ENCODE data around the gene UBIAD1. TPM values are rescaled to one million over a fixed set of nuclear protein-coding genes. Genes with fewer than 3 reads are reported as not detected.

Gene UBIAD1
- total and polyA plus RNA-seq, 5 donors from 2014 or later = 20.9 to 43.5 (median 38.3) TPM

DNA sequence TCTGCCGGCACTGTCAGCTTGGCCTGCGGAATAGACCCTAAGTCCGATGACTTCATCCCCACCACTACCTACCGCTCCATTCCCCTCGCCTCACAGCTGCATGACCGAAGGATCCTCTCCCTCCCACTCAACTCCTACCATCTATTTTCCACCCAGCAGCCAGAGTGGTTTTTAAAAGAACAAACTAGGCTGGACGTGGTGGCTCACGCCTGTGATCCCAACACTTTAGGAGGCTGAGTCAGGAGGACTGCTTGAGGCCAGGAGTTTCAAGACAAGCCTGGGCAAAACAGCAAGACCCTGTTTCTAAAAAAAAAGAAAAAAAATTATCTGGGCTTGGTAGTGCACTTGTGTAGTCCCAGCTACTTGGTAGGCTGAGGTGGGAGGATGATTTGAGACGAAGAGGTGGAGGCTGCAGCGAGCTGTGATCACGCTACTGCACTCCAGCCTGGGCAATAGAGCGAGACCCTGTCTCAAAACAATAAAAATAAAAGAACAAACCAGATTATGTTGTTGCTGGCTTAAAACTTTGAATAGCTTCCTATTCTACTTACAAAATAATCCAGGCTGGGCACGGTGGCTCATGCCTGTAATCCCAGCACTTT is 59.0 kb downstream of the UBIAD1 start:
- Histone ChIP-seq H3K4me3 (ENCODE audit: low read depth, low read length) (no peak overlapping the region), H3K4me1 (ENCODE audit: control insufficient read depth, insufficient read depth, low read length, poor library complexity, severe bottlenecking) (no peaks in the 10 kb centered on the region), H3K27me3 (ENCODE audit: control insufficient read depth, insufficient read depth, low read length) (no peaks in the 10 kb centered on the region), H3K27ac (ENCODE audit: insufficient read depth, low read length, poor library complexity, severe bottlenecking) (no peak overlapping the region), H3K36me3 (ENCODE audit: control insufficient read depth, insufficient read depth, low read length) (no peaks in the 10 kb centered on the region), H3K9me3 (ENCODE audit: control insufficient read depth in 2 of 2, low read length in 2 of 2) (no peaks in the 10 kb centered on the region)
- Mint-ChIP-seq H3K4me3 (no peak overlapping the region), H3K9me3 (peaks cover 0 to 1% (median 0%) of the 10 kb centered on the region in 7 donors), H3K36me3 (no peaks in the 10 kb centered on the region), H3K27ac (no peak overlapping the region), H3K4me1 (peaks cover 0 to 2% (median 0%) of the 10 kb centered on the region in 4 donors), H3K27me3 (no peaks in the 10 kb centered on the region)
- ATAC-seq (ENCODE audit: low read depth in 2 of 2) (no peak), DNase-seq (no peak)

- Histone ChIP-seq H3K4me3 (ENCODE audit: low read depth, low read length) (no peak overlapping the region), H3K9me3 (ENCODE audit: control insufficient read depth in 2 of 2, low read length in 2 of 2) (no peaks in the 10 kb centered on the region), H3K36me3 (ENCODE audit: control insufficient read depth, insufficient read depth, low read length) (no peaks in the 10 kb centered on the region), H3K4me1 (ENCODE audit: control insufficient read depth, insufficient read depth, low read length, poor library complexity, severe bottlenecking) (no peaks in the 10 kb centered on the region), H3K27me3 (ENCODE audit: control insufficient read depth, insufficient read depth, low read length) (no peaks in the 10 kb centered on the region), H3K27ac (ENCODE audit: insufficient read depth, low read length, poor library complexity, severe bottlenecking) (no peak overlapping the region)
- no peak overlapping the region for H3K4me3 Mint-ChIP-seq
- ATAC-seq (ENCODE audit: low read depth in 2 of 2) (no peak), DNase-seq (no peak)
- peaks cover 4% of the 10 kb centered on the region for H3K27me3 Mint-ChIP-seq
- H3K36me3 Mint-ChIP-seq = no peaks in the 10 kb centered on the region
- H3K4me1 Mint-ChIP-seq = peaks cover 0 to 8% (median under 1%) of the 10 kb centered on the region in 4 donors
- H3K9me3 Mint-ChIP-seq = peaks cover 0 to 1% (median 0%) of the 10 kb centered on the region in 7 donors
- H3K27ac Mint-ChIP-seq = no peak overlapping the region
Measured at GRCh38 chr1:11333631-11334030, 60.6 kb downstream of the UBIAD1 start.

DNA sequence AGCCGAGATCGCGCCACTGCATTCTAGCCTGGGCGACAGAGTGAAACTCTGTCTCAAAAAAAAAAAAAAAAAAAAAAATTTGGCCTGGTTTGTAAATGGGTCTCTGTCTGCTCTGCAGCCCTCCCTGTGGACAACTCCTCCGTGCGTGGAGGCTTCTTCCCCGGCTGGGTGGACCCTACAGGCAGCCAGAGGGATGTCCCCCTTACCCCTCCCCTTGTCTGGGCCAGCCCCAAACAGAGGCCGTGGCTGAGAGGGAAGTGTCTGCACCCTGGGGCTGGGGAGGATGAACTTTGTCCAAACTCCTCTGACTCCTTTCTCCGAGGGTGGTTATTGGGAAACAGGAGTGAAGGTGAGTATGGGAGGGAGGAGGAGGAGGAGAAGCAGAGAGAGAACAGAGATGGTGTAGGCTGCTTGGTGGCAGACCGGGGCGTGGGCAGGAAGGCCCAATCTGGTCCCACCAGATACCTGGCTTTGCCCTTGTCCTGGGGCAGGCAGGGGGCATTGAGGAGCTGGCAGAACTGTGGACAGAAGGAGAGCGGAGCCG is 61.3 kb downstream of the UBIAD1 start:
- Histone ChIP-seq H3K4me3 (ENCODE audit: low read depth, low read length) (no peak overlapping the region), H3K27ac (ENCODE audit: insufficient read depth, low read length, poor library complexity, severe bottlenecking) (no peak overlapping the region), H3K36me3 (ENCODE audit: control insufficient read depth, insufficient read depth, low read length) (no peaks in the 10 kb centered on the region), H3K27me3 (ENCODE audit: control insufficient read depth, insufficient read depth, low read length) (no peaks in the 10 kb centered on the region), H3K4me1 (ENCODE audit: control insufficient read depth, insufficient read depth, low read length, poor library complexity, severe bottlenecking) (no peaks in the 10 kb centered on the region), H3K9me3 (ENCODE audit: control insufficient read depth in 2 of 2, low read length in 2 of 2) (no peaks in the 10 kb centered on the region)
- peaks cover 0 to 12% (median 1%) of the 10 kb centered on the region in 4 donors for H3K4me1 Mint-ChIP-seq
- H3K27ac Mint-ChIP-seq = peak overlapping the region in 1 of 3 donors; percentile 51
- peaks cover 11% of the 10 kb centered on the region for H3K27me3 Mint-ChIP-seq
- H3K9me3 Mint-ChIP-seq = peaks cover 0 to 1% (median 0%) of the 10 kb centered on the region in 7 donors
- H3K4me3 Mint-ChIP-seq = no peak overlapping the region
- no peak for ATAC-seq (ENCODE audit: low read depth in 2 of 2)
- no peak for DNase-seq
- no peaks in the 10 kb centered on the region for H3K36me3 Mint-ChIP-seq

GRCh38 chr1:11334821-11335220 is 61.8 kb downstream of the UBIAD1 start:
- ATAC-seq (ENCODE audit: low read depth in 2 of 2) = no peak
- H3K36me3 ChIP-seq (ENCODE audit: control insufficient read depth, insufficient read depth, low read length) = no peaks in the 10 kb centered on the region
- H3K27me3 ChIP-seq (ENCODE audit: control insufficient read depth, insufficient read depth, low read length) = no peaks in the 10 kb centered on the region
- Mint-ChIP-seq H3K9me3 (peaks cover 0 to 1% (median 0%) of the 10 kb centered on the region in 7 donors), H3K4me3 (no peak overlapping the region), H3K27me3 (peaks cover 14% of the 10 kb centered on the region), H3K27ac (no peak overlapping the region), H3K36me3 (no peaks in the 10 kb centered on the region), H3K4me1 (peaks cover 0 to 16% (median 1%) of the 10 kb centered on the region in 4 donors)
- H3K4me3 ChIP-seq (ENCODE audit: low read depth, low read length) = no peak overlapping the region
- H3K4me1 ChIP-seq (ENCODE audit: control insufficient read depth, insufficient read depth, low read length, poor library complexity, severe bottlenecking) = no peaks in the 10 kb centered on the region
- H3K9me3 ChIP-seq (ENCODE audit: control insufficient read depth in 2 of 2, low read length in 2 of 2) = no peaks in the 10 kb centered on the region
- no peak for DNase-seq
- H3K27ac ChIP-seq (ENCODE audit: insufficient read depth, low read length, poor library complexity, severe bottlenecking) = no peak overlapping the region

GRCh38 chr1:11335417-11336056 is 62.5 kb downstream of the UBIAD1 start:
- Mint-ChIP-seq H3K27ac (no peak overlapping the region), H3K36me3 (no peaks in the 10 kb centered on the region), H3K4me1 (peaks cover 0 to 16% (median 1%) of the 10 kb centered on the region in 4 donors), H3K4me3 (no peak overlapping the region), H3K27me3 (peaks cover 14% of the 10 kb centered on the region), H3K9me3 (peaks cover 0 to 1% (median 0%) of the 10 kb centered on the region in 7 donors)
- H3K9me3 ChIP-seq (ENCODE audit: control insufficient read depth in 2 of 2, low read length in 2 of 2) = no peaks in the 10 kb centered on the region
- H3K27me3 ChIP-seq (ENCODE audit: control insufficient read depth, insufficient read depth, low read length) = no peaks in the 10 kb centered on the region
- no peak overlapping the region for H3K4me3 ChIP-seq (ENCODE audit: low read depth, low read length)
- H3K36me3 ChIP-seq (ENCODE audit: control insufficient read depth, insufficient read depth, low read length) = no peaks in the 10 kb centered on the region
- no peaks in the 10 kb centered on the region for H3K4me1 ChIP-seq (ENCODE audit: control insufficient read depth, insufficient read depth, low read length, poor library complexity, severe bottlenecking)
- no peak for ATAC-seq (ENCODE audit: low read depth in 2 of 2)
- no peak for DNase-seq
- no peak overlapping the region for H3K27ac ChIP-seq (ENCODE audit: insufficient read depth, low read length, poor library complexity, severe bottlenecking)

DNA sequence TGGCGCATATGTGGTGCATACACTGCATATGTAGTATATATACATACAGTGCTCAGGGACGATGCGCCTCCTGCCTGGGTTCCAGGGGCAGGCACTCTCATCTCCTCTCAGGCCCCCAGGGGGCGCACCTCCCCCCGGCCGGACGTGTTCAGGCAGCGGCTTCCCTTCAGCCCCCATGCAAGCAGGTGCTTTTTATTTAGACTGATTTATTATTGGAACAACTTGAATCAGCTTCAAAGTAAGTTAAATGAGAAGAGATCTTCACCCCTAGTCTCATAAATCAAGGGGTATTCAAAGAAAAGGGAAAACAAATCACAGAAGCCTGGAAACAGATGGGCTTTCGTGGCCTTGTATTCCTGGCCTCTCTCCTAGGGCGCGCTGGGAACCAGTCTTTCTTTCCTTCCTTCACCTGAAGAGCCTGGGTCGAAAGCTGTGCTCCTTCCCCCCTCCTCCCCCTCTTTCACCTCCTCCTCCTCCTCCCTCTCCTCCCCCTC is 64.6 kb downstream of the UBIAD1 start:
- no peaks in the 10 kb centered on the region for H3K9me3 ChIP-seq (ENCODE audit: control insufficient read depth in 2 of 2, low read length in 2 of 2)
- Mint-ChIP-seq H3K4me1 (peaks cover 0 to 16% (median 1%) of the 10 kb centered on the region in 4 donors), H3K27me3 (peaks cover 14% of the 10 kb centered on the region), H3K4me3 (no peak overlapping the region), H3K9me3 (no peaks in the 10 kb centered on the region), H3K27ac (no peak overlapping the region), H3K36me3 (no peaks in the 10 kb centered on the region)
- H3K4me1 ChIP-seq (ENCODE audit: control insufficient read depth, insufficient read depth, low read length, poor library complexity, severe bottlenecking) = no peaks in the 10 kb centered on the region
- H3K4me3 ChIP-seq (ENCODE audit: low read depth, low read length) = no peak overlapping the region
- H3K27me3 ChIP-seq (ENCODE audit: control insufficient read depth, insufficient read depth, low read length) = no peaks in the 10 kb centered on the region
- DNase-seq (peak; percentile 33 to 74 (median 53)), ATAC-seq (ENCODE audit: low read depth in 2 of 2) (peak; percentile 70 to 73)
- H3K27ac ChIP-seq (ENCODE audit: insufficient read depth, low read length, poor library complexity, severe bottlenecking) = no peak overlapping the region
- no peaks in the 10 kb centered on the region for H3K36me3 ChIP-seq (ENCODE audit: control insufficient read depth, insufficient read depth, low read length)

All from CD4-positive, CD25-positive, alpha-beta regulatory T cell (primary cell).